Measurements from ENCODE around the gene TMIGD2.

TMIGD2 gene

GRCh38 chr19:4327252-4327876 is 25.2 kb upstream of the TMIGD2 start:
- H3K27me3 ChIP-seq (ENCODE audit: control insufficient read depth in 5 of 5, insufficient read depth in 4 of 5, low read length in 5 of 5), result peaks cover 0 to 11% (median 5%) of the 10 kb centered on the region in 5 donors
- H3K9ac ChIP-seq (ENCODE audit: low read length in 5 of 5), result no peak overlapping the region
- H3K9me3 ChIP-seq (ENCODE audit: control insufficient read depth in 5 of 5, low read length in 5 of 5), result peaks cover 0 to 3% (median 0%) of the 10 kb centered on the region in 5 donors
- H3K4me3 ChIP-seq (ENCODE audit: low read depth in 1 of 5, low read length in 5 of 5), result peak overlapping the region; percentile 44 to 80 (median 51)
- no peak overlapping the region for H3K27ac ChIP-seq (ENCODE audit: low read depth, low read length)
- H3K36me3 ChIP-seq (ENCODE audit: control insufficient read depth in 5 of 5, insufficient read depth in 5 of 5, low read length in 5 of 5), result no peaks in the 10 kb centered on the region
- H3K4me1 ChIP-seq (ENCODE audit: control insufficient read depth in 5 of 5, insufficient read depth in 5 of 5, low read length in 5 of 5), result peaks cover 0 to 25% (median 18%) of the 10 kb centered on the region in 5 donors

DNA sequence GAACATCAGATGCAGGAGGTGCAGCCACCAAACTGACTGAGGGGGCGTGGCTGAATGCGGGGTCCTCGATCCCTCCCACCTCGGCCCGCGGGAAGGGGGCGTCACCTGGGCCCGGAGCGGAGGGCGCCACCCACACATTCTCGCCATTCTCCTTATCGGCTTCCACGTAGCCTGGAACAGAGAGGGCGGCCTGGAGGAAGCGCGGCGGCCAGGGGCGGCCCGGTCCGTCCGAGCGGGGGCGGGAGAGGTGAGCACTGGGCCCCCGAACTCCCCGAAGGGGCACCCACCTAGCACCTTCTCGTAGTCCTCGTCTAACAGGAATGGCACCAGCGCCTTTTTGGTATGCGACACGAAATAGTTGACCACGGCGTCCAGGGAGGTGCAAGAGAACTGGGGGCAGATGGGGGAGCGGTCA is 24.7 kb upstream of the TMIGD2 start:
- H3K27me3 ChIP-seq (ENCODE audit: control insufficient read depth in 5 of 5, insufficient read depth in 4 of 5, low read length in 5 of 5), result peaks cover 0 to 11% (median 5%) of the 10 kb centered on the region in 5 donors
- no peak overlapping the region for H3K9ac ChIP-seq (ENCODE audit: low read length in 5 of 5)

DNA sequence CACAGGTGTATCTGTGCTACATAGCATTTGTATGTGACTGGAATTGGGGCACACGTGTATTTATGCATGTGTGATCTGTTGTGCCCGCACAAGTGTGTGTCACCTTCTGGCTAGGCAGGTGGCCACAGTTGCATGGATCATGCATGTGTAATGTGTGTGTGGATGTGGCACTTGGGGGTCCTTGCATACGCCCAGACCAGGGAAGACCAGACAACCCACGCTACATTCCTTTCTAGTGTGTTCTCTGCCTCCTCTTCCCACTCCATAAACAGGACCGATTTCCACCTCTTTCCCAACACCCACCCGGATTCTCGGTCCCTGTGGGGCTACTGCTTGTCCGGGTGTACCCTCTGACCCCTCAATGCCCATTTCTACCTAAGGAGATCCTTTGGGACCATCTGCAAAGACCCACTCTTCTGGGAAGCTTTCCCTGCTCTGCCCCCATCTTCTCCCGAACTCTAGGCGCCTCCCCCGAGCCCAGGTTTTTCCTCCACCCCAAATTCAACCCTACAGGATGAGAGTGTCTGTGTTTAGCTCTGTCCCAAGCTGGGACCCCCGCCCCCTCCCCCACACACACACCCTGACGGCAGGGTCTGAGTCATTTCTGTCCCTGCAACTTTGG is 24.1 kb upstream of the TMIGD2 start:
- H3K9ac ChIP-seq (ENCODE audit: low read length in 5 of 5), result no peak overlapping the region
- H3K36me3 ChIP-seq (ENCODE audit: control insufficient read depth in 5 of 5, insufficient read depth in 5 of 5, low read length in 5 of 5), result no peaks in the 10 kb centered on the region
- peaks cover 0 to 11% (median 5%) of the 10 kb centered on the region in 5 donors for H3K27me3 ChIP-seq (ENCODE audit: control insufficient read depth in 5 of 5, insufficient read depth in 4 of 5, low read length in 5 of 5)
- H3K9me3 ChIP-seq (ENCODE audit: control insufficient read depth in 5 of 5, low read length in 5 of 5), result peaks cover 0 to 4% (median 0%) of the 10 kb centered on the region in 5 donors
- peaks cover 0 to 25% (median 18%) of the 10 kb centered on the region in 5 donors for H3K4me1 ChIP-seq (ENCODE audit: control insufficient read depth in 5 of 5, insufficient read depth in 5 of 5, low read length in 5 of 5)
- H3K27ac ChIP-seq (ENCODE audit: low read depth, low read length), result no peak overlapping the region
- H3K4me3 ChIP-seq (ENCODE audit: low read depth in 1 of 5, low read length in 5 of 5), result no peak overlapping the region

More for the DNA sequence above, 24.7 kb upstream of the TMIGD2 start:
- Histone ChIP-seq H3K4me1 (ENCODE audit: control insufficient read depth in 5 of 5, insufficient read depth in 5 of 5, low read length in 5 of 5) (peaks cover 0 to 25% (median 18%) of the 10 kb centered on the region in 5 donors), H3K27ac (ENCODE audit: low read depth, low read length) (no peak overlapping the region), H3K36me3 (ENCODE audit: control insufficient read depth in 5 of 5, insufficient read depth in 5 of 5, low read length in 5 of 5) (no peaks in the 10 kb centered on the region), H3K4me3 (ENCODE audit: low read depth in 1 of 5, low read length in 5 of 5) (peak overlapping the region in 2 of 5 donors; percentile 51 to 80), H3K9me3 (ENCODE audit: control insufficient read depth in 5 of 5, low read length in 5 of 5) (peaks cover 0 to 4% (median 0%) of the 10 kb centered on the region in 5 donors)

DNA sequence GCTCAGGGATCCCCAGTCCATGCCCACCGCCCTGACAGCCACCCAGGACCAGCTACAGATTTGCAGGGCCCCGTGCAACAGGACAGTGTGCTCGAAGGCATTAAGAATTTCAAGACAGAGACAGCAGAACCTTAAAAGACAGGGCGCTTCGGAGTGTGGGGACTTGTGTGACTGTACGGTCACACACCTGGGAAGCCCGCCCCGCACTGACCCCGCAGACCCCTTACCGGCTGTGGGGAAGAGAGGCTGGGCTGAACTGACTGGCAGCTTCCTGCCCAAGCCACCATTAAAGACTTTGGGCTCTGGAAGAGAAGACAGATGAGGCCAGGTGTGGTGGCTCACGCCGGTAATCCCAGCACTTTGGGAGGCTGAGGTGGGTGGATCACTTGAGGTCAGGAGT is 22.0 kb upstream of the TMIGD2 start:
- H3K9ac ChIP-seq (ENCODE audit: low read length in 5 of 5), result no peak overlapping the region

DNA sequence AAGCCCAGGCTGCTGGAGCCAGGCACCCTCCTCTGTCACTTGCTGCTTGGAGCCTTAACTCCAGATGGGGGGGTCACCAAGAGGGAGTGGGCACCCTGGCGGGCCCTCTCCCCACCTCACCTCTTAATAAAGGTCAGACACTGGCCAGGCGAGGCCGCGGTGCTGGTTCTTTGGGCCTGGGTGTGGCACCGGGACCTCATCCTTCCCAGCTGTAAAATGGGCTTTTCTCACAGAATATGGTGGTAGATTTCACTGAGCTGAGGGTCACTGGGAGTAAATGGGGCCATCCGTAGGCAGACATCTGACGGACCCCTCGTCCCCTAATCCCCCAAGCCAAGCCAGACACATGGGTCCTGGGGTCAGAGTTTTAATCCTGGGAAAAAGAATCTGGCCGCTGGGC is 21.5 kb upstream of the TMIGD2 start:
- Histone ChIP-seq H3K4me3 (ENCODE audit: low read depth in 1 of 5, low read length in 5 of 5) (no peak overlapping the region), H3K36me3 (ENCODE audit: control insufficient read depth in 5 of 5, insufficient read depth in 5 of 5, low read length in 5 of 5) (no peaks in the 10 kb centered on the region), H3K27me3 (ENCODE audit: control insufficient read depth in 5 of 5, insufficient read depth in 4 of 5, low read length in 5 of 5) (peaks cover 0 to 11% (median 7%) of the 10 kb centered on the region in 5 donors), H3K9me3 (ENCODE audit: control insufficient read depth in 5 of 5, low read length in 5 of 5) (peaks cover 0 to 4% (median 0%) of the 10 kb centered on the region in 5 donors), H3K4me1 (ENCODE audit: control insufficient read depth in 5 of 5, insufficient read depth in 5 of 5, low read length in 5 of 5) (peaks cover 0 to 18% (median 17%) of the 10 kb centered on the region in 5 donors), H3K27ac (ENCODE audit: low read depth, low read length) (no peak overlapping the region), H3K9ac (ENCODE audit: low read length in 5 of 5) (no peak overlapping the region)

More for the DNA sequence above, 22.0 kb upstream of the TMIGD2 start:
- H3K4me1 ChIP-seq (ENCODE audit: control insufficient read depth in 5 of 5, insufficient read depth in 5 of 5, low read length in 5 of 5), result peaks cover 0 to 23% (median 18%) of the 10 kb centered on the region in 5 donors
- H3K27ac ChIP-seq (ENCODE audit: low read depth, low read length), result no peak overlapping the region
- peaks cover 0 to 11% (median 7%) of the 10 kb centered on the region in 5 donors for H3K27me3 ChIP-seq (ENCODE audit: control insufficient read depth in 5 of 5, insufficient read depth in 4 of 5, low read length in 5 of 5)
- peaks cover 0 to 4% (median 0%) of the 10 kb centered on the region in 5 donors for H3K9me3 ChIP-seq (ENCODE audit: control insufficient read depth in 5 of 5, low read length in 5 of 5)
- H3K4me3 ChIP-seq (ENCODE audit: low read depth in 1 of 5, low read length in 5 of 5), result no peak overlapping the region
- no peaks in the 10 kb centered on the region for H3K36me3 ChIP-seq (ENCODE audit: control insufficient read depth in 5 of 5, insufficient read depth in 5 of 5, low read length in 5 of 5)

- peaks cover 0 to 15% (median 14%) of the 10 kb centered on the region in 5 donors for H3K4me1 ChIP-seq (ENCODE audit: control insufficient read depth in 5 of 5, insufficient read depth in 5 of 5, low read length in 5 of 5)
Measured at GRCh38 chr19:4322942-4323665, 20.9 kb upstream of the TMIGD2 start.

GRCh38 chr19:4320419-4320818 is 18.2 kb upstream of the TMIGD2 start:
- H3K4me1 ChIP-seq (ENCODE audit: control insufficient read depth in 5 of 5, insufficient read depth in 5 of 5, low read length in 5 of 5), result no peaks in the 10 kb centered on the region
- H3K27me3 ChIP-seq (ENCODE audit: control insufficient read depth in 5 of 5, insufficient read depth in 4 of 5, low read length in 5 of 5), result peaks cover 0 to 2% (median 0%) of the 10 kb centered on the region in 5 donors

More at GRCh38 chr19:4322942-4323665, 20.9 kb upstream of the TMIGD2 start:
- H3K27ac ChIP-seq (ENCODE audit: low read depth, low read length), result no peak overlapping the region
- H3K36me3 ChIP-seq (ENCODE audit: control insufficient read depth in 5 of 5, insufficient read depth in 5 of 5, low read length in 5 of 5), result no peaks in the 10 kb centered on the region
- peaks cover 0 to 4% (median 0%) of the 10 kb centered on the region in 5 donors for H3K9me3 ChIP-seq (ENCODE audit: control insufficient read depth in 5 of 5, low read length in 5 of 5)
- no peak overlapping the region for H3K4me3 ChIP-seq (ENCODE audit: low read depth in 1 of 5, low read length in 5 of 5)
- peaks cover 0 to 11% (median 7%) of the 10 kb centered on the region in 5 donors for H3K27me3 ChIP-seq (ENCODE audit: control insufficient read depth in 5 of 5, insufficient read depth in 4 of 5, low read length in 5 of 5)
- H3K9ac ChIP-seq (ENCODE audit: low read length in 5 of 5), result no peak overlapping the region

DNA sequence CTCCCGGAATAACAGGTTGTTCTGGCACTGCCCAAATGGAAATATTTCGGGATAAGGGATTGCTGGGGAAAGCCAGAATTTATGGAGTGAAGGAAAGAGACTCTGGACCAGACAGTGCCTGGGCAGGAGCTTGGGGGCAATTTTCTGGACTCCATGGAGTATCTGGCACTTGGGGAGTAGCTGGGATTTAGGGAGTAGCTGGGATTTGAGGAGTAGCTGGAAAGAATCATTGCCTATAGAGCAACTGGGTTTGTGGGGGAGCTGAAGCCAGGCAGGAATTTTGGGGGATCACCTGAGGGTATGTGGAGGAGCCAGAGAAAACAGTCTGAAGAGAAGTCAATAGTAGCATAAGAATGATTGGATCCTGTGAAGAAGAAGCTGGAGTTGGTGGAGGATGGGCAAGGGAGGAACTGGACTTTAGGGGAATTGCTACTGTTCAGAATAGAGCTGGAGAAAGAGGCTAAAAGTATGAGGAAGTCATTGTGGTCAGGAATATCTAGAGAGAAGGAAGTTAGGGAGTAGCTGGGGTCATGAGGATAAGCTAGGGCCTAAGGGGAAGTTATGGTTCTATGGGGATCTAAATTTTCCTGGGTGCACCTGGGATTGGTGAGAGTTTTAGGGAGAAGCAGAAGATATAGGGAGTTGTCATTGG is 17.0 kb upstream of the TMIGD2 start:
- Histone ChIP-seq H3K9me3 (ENCODE audit: control insufficient read depth in 5 of 5, low read length in 5 of 5) (peaks cover 0 to 4% (median 0%) of the 10 kb centered on the region in 5 donors), H3K27me3 (ENCODE audit: control insufficient read depth in 5 of 5, insufficient read depth in 4 of 5, low read length in 5 of 5) (peaks cover 0 to 2% (median 0%) of the 10 kb centered on the region in 5 donors), H3K27ac (ENCODE audit: low read depth, low read length) (no peak overlapping the region), H3K9ac (ENCODE audit: low read length in 5 of 5) (no peak overlapping the region), H3K36me3 (ENCODE audit: control insufficient read depth in 5 of 5, insufficient read depth in 5 of 5, low read length in 5 of 5) (no peaks in the 10 kb centered on the region), H3K4me1 (ENCODE audit: control insufficient read depth in 5 of 5, insufficient read depth in 5 of 5, low read length in 5 of 5) (peaks cover 0 to 1% (median under 1%) of the 10 kb centered on the region in 5 donors), H3K4me3 (ENCODE audit: low read depth in 1 of 5, low read length in 5 of 5) (no peak overlapping the region)

More at GRCh38 chr19:4320419-4320818, 18.2 kb upstream of the TMIGD2 start:
- Histone ChIP-seq H3K9me3 (ENCODE audit: control insufficient read depth in 5 of 5, low read length in 5 of 5) (peaks cover 0 to 4% (median 0%) of the 10 kb centered on the region in 5 donors), H3K4me3 (ENCODE audit: low read depth in 1 of 5, low read length in 5 of 5) (no peak overlapping the region), H3K27ac (ENCODE audit: low read depth, low read length) (no peak overlapping the region), H3K36me3 (ENCODE audit: control insufficient read depth in 5 of 5, insufficient read depth in 5 of 5, low read length in 5 of 5) (no peaks in the 10 kb centered on the region), H3K9ac (ENCODE audit: low read length in 5 of 5) (no peak overlapping the region)

- no peaks in the 10 kb centered on the region for H3K36me3 ChIP-seq (ENCODE audit: control insufficient read depth in 5 of 5, insufficient read depth in 5 of 5, low read length in 5 of 5)
- H3K27ac ChIP-seq (ENCODE audit: low read depth, low read length), result no peak overlapping the region
- no peak overlapping the region for H3K4me3 ChIP-seq (ENCODE audit: low read depth in 1 of 5, low read length in 5 of 5)
- peaks cover 0 to 5% (median 3%) of the 10 kb centered on the region in 5 donors for H3K4me1 ChIP-seq (ENCODE audit: control insufficient read depth in 5 of 5, insufficient read depth in 5 of 5, low read length in 5 of 5)
- H3K9me3 ChIP-seq (ENCODE audit: control insufficient read depth in 5 of 5, low read length in 5 of 5), result peaks cover 0 to 4% (median 0%) of the 10 kb centered on the region in 5 donors
- no peak overlapping the region for H3K9ac ChIP-seq (ENCODE audit: low read length in 5 of 5)
- peaks cover 0 to 2% (median 0%) of the 10 kb centered on the region in 5 donors for H3K27me3 ChIP-seq (ENCODE audit: control insufficient read depth in 5 of 5, insufficient read depth in 4 of 5, low read length in 5 of 5)
Measured at GRCh38 chr19:4318460-4318859, 16.3 kb upstream of the TMIGD2 start.

Measured in subcutaneous abdominal adipose tissue (tissue), 5 donors.